DND-41 (cell line): Measurements from ENCODE around the gene ITGB2.

Source experiments
- ATAC-seq: fragments of 200-7000 bp; cut with Tn5 transposase; 3 replicates; pipeline ENCODE4 v1.9.1; 2021; ENCODE audit warnings: low read depth; ENCODE audit not compliant: insufficient read depth
- DNase-seq: peaks from one replicate; pipeline ENCODE4 v3.0.0-alpha.2; 2020
- H2AFZ ChIP-seq: 2 replicates; pipeline ENCODE4 v1.6.0; 2012; ENCODE audit warnings: low read depth, low read length
- H3K27ac ChIP-seq: 2 replicates; pipeline ENCODE4 v1.5.1; 2012; ENCODE audit warnings: low read length, inconsistent platforms
- H3K27me3 ChIP-seq: fragments of 200-600 bp; sonication (generic); 2 replicates; pipeline ENCODE4 v1.6.0; 2012; ENCODE audit warnings: low read length, mild to moderate bottlenecking, inconsistent platforms; ENCODE audit not compliant: insufficient read depth, poor library complexity
- H3K36me3 ChIP-seq: 2 replicates; pipeline ENCODE4 v1.5.1; 2012; ENCODE audit warnings: low read length, inconsistent platforms; ENCODE audit not compliant: insufficient read depth
- H3K4me1 ChIP-seq: 2 replicates; pipeline ENCODE4 v1.5.1; 2012; ENCODE audit warnings: mild to moderate bottlenecking, low read length; ENCODE audit not compliant: insufficient read depth
- H3K4me2 ChIP-seq: 2 replicates; pipeline ENCODE4 v1.6.0; 2012; ENCODE audit warnings: mild to moderate bottlenecking, moderate library complexity, low read length, inconsistent platforms; ENCODE audit not compliant: insufficient read depth
- H3K4me3 ChIP-seq, 2 experiments: fragments of 200-600 bp in 1 of 2; shearing (Covaris generic) in 1 of 2; 2 replicates each; pipeline ENCODE4 v1.5.1; 2012 to 2016; ENCODE audit warnings: inconsistent platforms in 2 of 2, low read length in 2 of 2, mild to moderate bottlenecking in 2 of 2, low read depth in 1 of 2, moderate library complexity in 1 of 2
- H3K79me2 ChIP-seq: 2 replicates; pipeline ENCODE4 v1.6.0; 2012; ENCODE audit warnings: low read length, inconsistent platforms; ENCODE audit not compliant: insufficient read depth
- H3K9ac ChIP-seq: 2 replicates; pipeline ENCODE4 v1.6.0; 2012; ENCODE audit warnings: low read depth, mild to moderate bottlenecking, inconsistent platforms, low read length, moderate library complexity
- H3K9me3 ChIP-seq: 2 replicates; pipeline ENCODE4 v1.5.1; 2012; ENCODE audit warnings: low read length, moderate library complexity, mild to moderate bottlenecking, inconsistent platforms; ENCODE audit not compliant: insufficient read depth, severe bottlenecking
- H4K20me1 ChIP-seq: 2 replicates; pipeline ENCODE4 v1.6.0; 2012; ENCODE audit warnings: low read length; ENCODE audit not compliant: insufficient read depth
- CTCF ChIP-seq: IDR thresholded peaks from 2 replicates; pipeline ENCODE4 v1.5.1; 2012; ENCODE audit warnings: borderline replicate concordance, low read length, moderate library complexity, mild to moderate bottlenecking; ENCODE audit not compliant: poor library complexity, severe bottlenecking; ENCODE audit errors: extremely low read depth
- EZH2 ChIP-seq: IDR thresholded peaks from 3 replicates; pipeline ENCODE4 v1.6.1; 2012; ENCODE audit warnings: borderline replicate concordance, low read depth, mild to moderate bottlenecking, moderate library complexity, low read length, inconsistent platforms; ENCODE audit not compliant: severe bottlenecking

The ITGB2 gene

GRCh38 chr21:44855572-44855971, 65.1 kb downstream of the ITGB2 start:
- TF ChIP-seq EZH2 (no peak), CTCF (no peak)
- H3K9ac ChIP-seq: no peak overlapping the region
- no peak overlapping the region for H3K27ac ChIP-seq
- peaks cover 91% of the 10 kb centered on the region for H3K36me3 ChIP-seq
- H3K4me1 ChIP-seq: no peaks in the 10 kb centered on the region
- H2AFZ ChIP-seq: no peak overlapping the region
- no peak overlapping the region for H3K4me3 ChIP-seq
- H3K4me2 ChIP-seq: no peak overlapping the region
- H4K20me1 ChIP-seq: peaks cover 45% of the 10 kb centered on the region
- no peaks in the 10 kb centered on the region for H3K27me3 ChIP-seq
- no peak for DNase-seq
- H3K79me2 ChIP-seq: peaks cover 35% of the 10 kb centered on the region
- ATAC-seq: no peak
- H3K9me3 ChIP-seq: no peaks in the 10 kb centered on the region

- Histone ChIP-seq H3K27me3 (no peaks in the 10 kb centered on the region), H3K79me2 (peaks cover 31% of the 10 kb centered on the region), H3K27ac (no peak overlapping the region)
Observed at GRCh38 chr21:44854664-44855446, 65.8 kb downstream of the ITGB2 start.

GRCh38 chr21:44854391-44854663, 66.4 kb downstream of the ITGB2 start:
- H4K20me1 ChIP-seq: peaks cover 43% of the 10 kb centered on the region
- peaks cover 95% of the 10 kb centered on the region for H3K36me3 ChIP-seq
- no peaks in the 10 kb centered on the region for H3K4me1 ChIP-seq
- TF ChIP-seq CTCF (no peak), EZH2 (no peak)
- ATAC-seq: 0 out of 3 replicates have a peak, but pooled peaks have one; percentile 9
- no peak overlapping the region for H3K9ac ChIP-seq
- H3K27me3 ChIP-seq: no peaks in the 10 kb centered on the region
- no peaks in the 10 kb centered on the region for H3K9me3 ChIP-seq
- DNase-seq: no peak
- H3K27ac ChIP-seq: no peak overlapping the region
- H2AFZ ChIP-seq: no peak overlapping the region
- no peak overlapping the region for H3K4me2 ChIP-seq
- no peak overlapping the region for H3K4me3 ChIP-seq
- peaks cover 26% of the 10 kb centered on the region for H3K79me2 ChIP-seq

More at GRCh38 chr21:44854664-44855446, 65.8 kb downstream of the ITGB2 start:
- ATAC-seq: peak; percentile 73
- Histone ChIP-seq H3K4me2 (no peak overlapping the region), H3K9me3 (no peaks in the 10 kb centered on the region), H4K20me1 (peaks cover 45% of the 10 kb centered on the region), H3K9ac (no peak overlapping the region), H3K4me3 (no peak overlapping the region), H3K4me1 (no peaks in the 10 kb centered on the region), H2AFZ (no peak overlapping the region), H3K36me3 (peaks cover 94% of the 10 kb centered on the region)
- peak; percentile 38 for DNase-seq
- TF ChIP-seq EZH2 (no peak), CTCF (no peak)
